ENCODE results near the gene PODNL1.
A peak's percentile ranks its signal among the peaks of the same experiment; 100 is the strongest.

The PODNL1 gene

GRCh38 chr19:13957051-13957450, 18.8 kb upstream of the PODNL1 start:
- no peak for DNase-seq (ENCODE audit: low spot score)

- no peak for DNase-seq (ENCODE audit: low spot score)
These were observed 18.1 kb upstream of the PODNL1 start for GRCh38 chr19:13956365-13956744.

GRCh38 chr19:13955662-13956364, 17.6 kb upstream of the PODNL1 start:
- DNase-seq (ENCODE audit: low spot score) = no peak

GRCh38 chr19:13954185-13954584, 16.0 kb upstream of the PODNL1 start:
- DNase-seq (ENCODE audit: low spot score) = no peak

- DNase-seq (ENCODE audit: low spot score) = no peak
These were observed 14.8 kb upstream of the PODNL1 start for GRCh38 chr19:13952931-13953531.

GRCh38 chr19:13952154-13952930, 14.1 kb upstream of the PODNL1 start, which contains the start of gene DCAF15:
Gene DCAF15, plus strand, starts transcription at chr19:13952509. Its CDS starts 4 bp downstream, at chr19:13952513.
- peak; percentile 99 for DNase-seq (ENCODE audit: low spot score)

- DNase-seq (ENCODE audit: low spot score) = no peak
These were observed 13.6 kb upstream of the PODNL1 start for GRCh38 chr19:13951799-13952153.

- DNase-seq (ENCODE audit: low spot score) = no peak
These were observed 12.8 kb upstream of the PODNL1 start for GRCh38 chr19:13951043-13951442.

GRCh38 chr19:13946414-13946813, 8.2 kb upstream of the PODNL1 start:
- DNase-seq (ENCODE audit: low spot score) = no peak

- DNase-seq (ENCODE audit: low spot score) = peak; percentile 82
These were observed 3.9 kb upstream of the PODNL1 start for GRCh38 chr19:13942023-13942684.

- DNase-seq (ENCODE audit: low spot score) = no peak
These were observed 527 bp downstream of the PODNL1 start for GRCh38 chr19:13937479-13938300.

GRCh38 chr19:13935765-13936510, 2.3 kb downstream of the PODNL1 start:
- DNase-seq (ENCODE audit: low spot score) = no peak

GRCh38 chr19:13934785-13935109, 3.5 kb downstream of the PODNL1 start:
- no peak for DNase-seq (ENCODE audit: low spot score)

GRCh38 chr19:13932911-13933393, 5.3 kb downstream of the PODNL1 start:
- DNase-seq (ENCODE audit: low spot score) = no peak

GRCh38 chr19:13932149-13932637, 6.0 kb downstream of the PODNL1 start:
- DNase-seq (ENCODE audit: low spot score) = no peak

GRCh38 chr19:13931391-13932148, 6.6 kb downstream of the PODNL1 start:
- DNase-seq (ENCODE audit: low spot score) = no peak

GRCh38 chr19:13930402-13930801, 7.8 kb downstream of the PODNL1 start:
- DNase-seq (ENCODE audit: low spot score) = no peak

GRCh38 chr19:13929956-13930355, 8.3 kb downstream of the PODNL1 start:
- no peak for DNase-seq (ENCODE audit: low spot score)

- no peak for DNase-seq (ENCODE audit: low spot score)
These were observed 8.9 kb downstream of the PODNL1 start for GRCh38 chr19:13929340-13929739.

GRCh38 chr19:13926715-13927114, 11.5 kb downstream of the PODNL1 start:
- no peak for DNase-seq (ENCODE audit: low spot score)

Data from NAMALWA (cell line).